Neural progenitor cell (in vitro differentiated cells): ENCODE results near the gene MTR. TPM values are rescaled to one million over a fixed set of nuclear protein-coding genes. Genes with fewer than 3 reads are reported as not detected.

ENCODE experiments used
- DNase-seq: peaks from one replicate; pipeline ENCODE4 v3.0.0-alpha.2; 2016; ENCODE audit warnings: low spot score
- H2AFZ ChIP-seq: fragments of 200-600 bp; sonication (generic); replicated peaks from 2 replicates; pipeline ENCODE4 v1.6.1; 2016; ENCODE audit warnings: antibody characterized with exemption
- H3F3A ChIP-seq: fragments of 200-600 bp; sonication (generic); 2 replicates; pipeline ENCODE4 v1.6.1; 2016; ENCODE audit warnings: antibody characterized with exemption, low read depth
- H3K27ac ChIP-seq: fragments of 200-600 bp; sonication (generic); 2 replicates; pipeline ENCODE4 v1.5.1; 2016; ENCODE audit warnings: mild to moderate bottlenecking
- H3K27me3 ChIP-seq: fragments of 200-600 bp; sonication (generic); 2 replicates; pipeline ENCODE4 v1.6.1; 2016; ENCODE audit warnings: mild to moderate bottlenecking, moderate library complexity
- H3K36me3 ChIP-seq: fragments of 200-600 bp; sonication (generic); 2 replicates; pipeline ENCODE4 v1.5.1; 2016
- H3K4me1 ChIP-seq: fragments of 200-600 bp; sonication (generic); 2 replicates; pipeline ENCODE4 v1.6.1; 2016; ENCODE audit warnings: mixed run types
- H3K4me2 ChIP-seq: fragments of 200-600 bp; sonication (generic); 2 replicates; pipeline ENCODE4 v1.6.1; 2016
- H3K4me3 ChIP-seq: fragments of 200-600 bp; sonication (generic); 2 replicates; pipeline ENCODE4 v1.5.1; 2016
- H3K79me2 ChIP-seq: fragments of 200-600 bp; sonication (generic); 2 replicates; pipeline ENCODE4 v1.6.1; 2016; ENCODE audit warnings: low read depth
- H3K9ac ChIP-seq: fragments of 200-600 bp; sonication (generic); 2 replicates; pipeline ENCODE4 v1.6.1; 2016
- H3K9me3 ChIP-seq: fragments of 200-600 bp; sonication (generic); 2 replicates; pipeline ENCODE4 v1.5.1; 2016; ENCODE audit warnings: low read depth
- H4K20me1 ChIP-seq: fragments of 200-600 bp; sonication (generic); 2 replicates; pipeline ENCODE4 v1.6.1; 2016; ENCODE audit warnings: low read depth
- H3K27ac Mint-ChIP-seq: 3 replicates; pipeline ENCODE4 v1.8.0; 2021; ENCODE audit warnings: mixed read lengths
- H3K27me3 Mint-ChIP-seq: 2 replicates; pipeline ENCODE4 v1.8.0; 2022; ENCODE audit warnings: low read depth, mild to moderate bottlenecking, inconsistent platforms, moderate library complexity, mixed read lengths; ENCODE audit not compliant: insufficient read depth
- H3K36me3 Mint-ChIP-seq: 3 replicates; pipeline ENCODE4 v1.8.0; 2021; ENCODE audit warnings: mixed read lengths
- H3K4me1 Mint-ChIP-seq: 3 replicates; pipeline ENCODE4 v1.8.0; 2021; ENCODE audit warnings: mixed read lengths
- H3K4me3 Mint-ChIP-seq: 3 replicates; pipeline ENCODE4 v1.8.0; 2021; ENCODE audit warnings: mild to moderate bottlenecking, moderate library complexity, mixed read lengths
- H3K9me3 Mint-ChIP-seq: 3 replicates; pipeline ENCODE4 v1.8.0; 2020; ENCODE audit warnings: mixed read lengths
- CTCF ChIP-seq: fragments of 200-600 bp; sonication (generic); IDR thresholded peaks from 2 replicates; pipeline ENCODE4 v1.5.1; 2017; ENCODE audit warnings: antibody characterized with exemption, mild to moderate bottlenecking
- EZH2 ChIP-seq: fragments of 200-600 bp; sonication (generic); IDR thresholded peaks from 2 replicates; pipeline ENCODE4 v1.6.1; 2017; ENCODE audit warnings: antibody characterized with exemption, mild to moderate bottlenecking, moderate library complexity
- EZH2phosphoT487 ChIP-seq: fragments of 200-600 bp; sonication (generic); IDR thresholded peaks from 2 replicates; pipeline ENCODE4 v1.6.1; 2017; ENCODE audit warnings: antibody characterized with exemption
- total RNA-seq: library from RNA; depleted of rRNA; stranded (reverse); fragments of >200 nt; gene quantifications from 2 replicates; pipeline ENCODE4 v1.2.3, GENCODE V29; 2015; ENCODE audit warnings: low replicate concordance

Gene MTR
- total RNA-seq, 1 donor from 2014 or later: 27.3 TPM

GRCh38 chr1:236895665-236896387 is 100.7 kb downstream of the MTR start:
- H3K9me3 Mint-ChIP-seq: no peaks in the 10 kb centered on the region
- no peaks in the 10 kb centered on the region for H3K9me3 ChIP-seq
- H3K27ac Mint-ChIP-seq: no peak overlapping the region
- peaks cover 3% of the 10 kb centered on the region for H3K27me3 Mint-ChIP-seq
- no peaks in the 10 kb centered on the region for H3K79me2 ChIP-seq
- H4K20me1 ChIP-seq: no peaks in the 10 kb centered on the region
- no peak overlapping the region for H3K4me3 ChIP-seq
- no peak overlapping the region for H2AFZ ChIP-seq
- peaks cover 41% of the 10 kb centered on the region for H3K36me3 Mint-ChIP-seq
- H3K36me3 ChIP-seq: no peaks in the 10 kb centered on the region
- no peaks in the 10 kb centered on the region for H3F3A ChIP-seq
- no peak overlapping the region for H3K4me3 Mint-ChIP-seq
- no peaks in the 10 kb centered on the region for H3K4me1 ChIP-seq
- no peak overlapping the region for H3K9ac ChIP-seq
- H3K27me3 ChIP-seq: no peaks in the 10 kb centered on the region
- TF ChIP-seq EZH2phosphoT487 (no peak), CTCF (no peak), EZH2 (no peak)
- no peak overlapping the region for H3K27ac ChIP-seq
- no peaks in the 10 kb centered on the region for H3K4me1 Mint-ChIP-seq
- DNase-seq: no peak
- H3K4me2 ChIP-seq: no peak overlapping the region

- H3K79me2 ChIP-seq: no peaks in the 10 kb centered on the region
- no peaks in the 10 kb centered on the region for H3F3A ChIP-seq
- H3K36me3 ChIP-seq: no peaks in the 10 kb centered on the region
- no peaks in the 10 kb centered on the region for H3K27me3 ChIP-seq
- H3K9me3 Mint-ChIP-seq: no peaks in the 10 kb centered on the region
- H3K9me3 ChIP-seq: no peaks in the 10 kb centered on the region
- H3K27me3 Mint-ChIP-seq: peaks cover 2% of the 10 kb centered on the region
- no peak overlapping the region for H3K4me3 Mint-ChIP-seq
- DNase-seq: no peak
- H3K27ac Mint-ChIP-seq: no peak overlapping the region
- H4K20me1 ChIP-seq: no peaks in the 10 kb centered on the region
- H2AFZ ChIP-seq: no peak overlapping the region
- H3K27ac ChIP-seq: no peak overlapping the region
- H3K4me1 Mint-ChIP-seq: no peaks in the 10 kb centered on the region
- no peaks in the 10 kb centered on the region for H3K4me1 ChIP-seq
- peaks cover 38% of the 10 kb centered on the region for H3K36me3 Mint-ChIP-seq
- no peak overlapping the region for H3K4me2 ChIP-seq
- no peak overlapping the region for H3K9ac ChIP-seq
- H3K4me3 ChIP-seq: no peak overlapping the region
- TF ChIP-seq CTCF: no peak
- no peak for TF ChIP-seq EZH2phosphoT487
- TF ChIP-seq EZH2: no peak
These were observed 101.6 kb downstream of the MTR start for GRCh38 chr1:236896716-236897115.

DNA sequence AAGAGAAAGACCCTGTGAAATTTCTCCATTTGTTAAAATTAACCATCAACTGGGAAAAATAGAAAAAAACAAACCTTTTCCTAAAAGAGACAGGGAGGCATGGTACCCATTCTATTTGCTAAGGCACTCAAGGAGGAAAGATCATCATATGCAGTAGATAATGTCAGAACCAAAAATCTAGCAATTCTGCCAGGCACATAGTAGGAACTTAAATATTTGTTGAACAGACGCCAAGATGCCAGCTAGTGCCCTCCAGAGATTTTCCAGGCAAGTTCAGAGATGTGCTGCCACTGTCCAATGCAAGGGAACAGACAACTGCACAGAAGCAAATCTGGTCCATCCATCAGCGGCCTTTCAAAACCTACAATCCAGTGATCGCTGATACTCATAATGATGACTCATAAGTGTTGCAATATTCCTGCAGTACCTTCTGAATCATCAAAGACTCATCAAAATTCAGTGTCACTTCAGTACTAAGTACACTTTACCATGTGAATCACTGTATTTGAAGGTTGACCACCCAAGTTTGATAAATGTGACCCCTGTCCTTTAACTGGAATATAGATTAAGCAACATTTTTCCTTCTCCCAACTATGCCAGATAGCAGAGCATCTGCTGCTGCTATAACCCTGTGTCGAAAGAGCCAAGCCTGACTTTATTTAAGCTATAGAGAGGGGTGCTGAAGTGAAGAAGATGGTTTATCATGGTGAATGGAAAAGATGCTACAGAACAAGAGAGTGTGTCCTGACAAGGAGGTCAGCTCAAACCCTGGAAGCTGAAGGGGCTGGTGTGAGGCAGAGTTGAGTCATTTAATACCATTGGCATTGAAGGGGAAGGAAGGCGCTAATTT is 110.0 kb downstream of the MTR start:
- H3K4me1 Mint-ChIP-seq: no peaks in the 10 kb centered on the region
- no peak overlapping the region for H3K4me3 ChIP-seq
- H4K20me1 ChIP-seq: no peaks in the 10 kb centered on the region
- no peak overlapping the region for H3K4me2 ChIP-seq
- no peak overlapping the region for H3K9ac ChIP-seq
- H3K9me3 ChIP-seq: no peaks in the 10 kb centered on the region
- H3K36me3 ChIP-seq: no peaks in the 10 kb centered on the region
- H3K27me3 ChIP-seq: no peaks in the 10 kb centered on the region
- H3K4me3 Mint-ChIP-seq: no peak overlapping the region
- no peak for DNase-seq
- no peak overlapping the region for H2AFZ ChIP-seq
- H3K36me3 Mint-ChIP-seq: peaks cover 12% of the 10 kb centered on the region
- H3K27ac ChIP-seq: no peak overlapping the region
- peaks cover 2% of the 10 kb centered on the region for H3K27me3 Mint-ChIP-seq
- H3K27ac Mint-ChIP-seq: no peak overlapping the region
- no peaks in the 10 kb centered on the region for H3K79me2 ChIP-seq
- H3F3A ChIP-seq: no peaks in the 10 kb centered on the region
- no peaks in the 10 kb centered on the region for H3K4me1 ChIP-seq
- TF ChIP-seq EZH2 (no peak), EZH2phosphoT487 (no peak), CTCF (no peak)
- peaks cover 6% of the 10 kb centered on the region for H3K9me3 Mint-ChIP-seq
